ENCODE results near the gene POLDIP3.

- TF ChIP-seq, protein P1, sequence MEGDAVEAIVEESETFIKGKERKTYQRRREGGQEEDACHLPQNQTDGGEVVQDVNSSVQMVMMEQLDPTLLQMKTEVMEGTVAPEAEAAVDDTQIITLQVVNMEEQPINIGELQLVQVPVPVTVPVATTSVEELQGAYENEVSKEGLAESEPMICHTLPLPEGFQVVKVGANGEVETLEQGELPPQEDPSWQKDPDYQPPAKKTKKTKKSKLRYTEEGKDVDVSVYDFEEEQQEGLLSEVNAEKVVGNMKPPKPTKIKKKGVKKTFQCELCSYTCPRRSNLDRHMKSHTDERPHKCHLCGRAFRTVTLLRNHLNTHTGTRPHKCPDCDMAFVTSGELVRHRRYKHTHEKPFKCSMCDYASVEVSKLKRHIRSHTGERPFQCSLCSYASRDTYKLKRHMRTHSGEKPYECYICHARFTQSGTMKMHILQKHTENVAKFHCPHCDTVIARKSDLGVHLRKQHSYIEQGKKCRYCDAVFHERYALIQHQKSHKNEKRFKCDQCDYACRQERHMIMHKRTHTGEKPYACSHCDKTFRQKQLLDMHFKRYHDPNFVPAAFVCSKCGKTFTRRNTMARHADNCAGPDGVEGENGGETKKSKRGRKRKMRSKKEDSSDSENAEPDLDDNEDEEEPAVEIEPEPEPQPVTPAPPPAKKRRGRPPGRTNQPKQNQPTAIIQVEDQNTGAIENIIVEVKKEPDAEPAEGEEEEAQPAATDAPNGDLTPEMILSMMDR (IDR thresholded peaks at IDR 0.05; ENCODE audit: poor library complexity), result no peak
- no peak for TF ChIP-seq EZH2 (IDR thresholded peaks at IDR 0.05; ENCODE audit: borderline replicate concordance)
These were observed 796 bp downstream of the POLDIP3 start for GRCh38 chr22:42613872-42614301.

Measured in hepatocyte (in vitro differentiated cells).